Esophagus squamous epithelium (tissue), 4 donors: Measurements from ENCODE around the gene TBX15.

Source experiments
- CTCF ChIP-seq, 6 experiments: fragments of 450-650 bp in 4 of 6; fragments of 200-600 bp in 2 of 6; sonication (generic) in 2 of 6; IDR thresholded peaks; one replicate each; pipeline ENCODE4 v1.5.1; 2016 to 2019; ENCODE audit warnings: antibody characterized with exemption in 6 of 6, mild to moderate bottlenecking in 4 of 6, moderate library complexity in 4 of 6
- POLR2A ChIP-seq, 4 donors: fragments of 450-650 bp; IDR thresholded peaks; one replicate each; pipeline ENCODE4 v1.6.1; 2017; ENCODE audit warnings: antibody characterized with exemption in 4 of 4, mild to moderate bottlenecking in 4 of 4, moderate library complexity in 3 of 4

DNA sequence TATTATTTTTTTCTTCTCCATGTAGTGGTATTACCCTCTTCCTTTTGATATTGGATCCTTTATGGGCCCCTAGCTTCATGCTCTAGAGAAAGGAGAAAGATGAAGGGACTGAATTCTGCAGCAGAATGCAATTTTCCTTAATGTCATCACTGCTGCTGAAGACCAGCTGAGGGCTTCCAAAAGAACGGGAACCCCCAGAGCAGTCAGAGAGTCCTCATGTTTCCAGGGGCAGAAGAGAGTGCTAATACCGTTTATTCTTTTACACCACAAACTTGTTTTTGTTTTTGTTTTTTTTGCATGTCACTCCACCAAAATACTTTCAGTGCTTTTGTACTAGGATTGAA lies 21.1 kb upstream of the TBX15 start:
- TF ChIP-seq CTCF (IDR thresholded peaks at IDR 0.05) = no peak
- TF ChIP-seq POLR2A (IDR thresholded peaks at IDR 0.05) = no peak
